ENCODE results near the gene BMP2K.

Gene BMP2K

GRCh38 chr4:78953769-78954666 is 177.9 kb downstream of the BMP2K start:
- peak; percentile 30 for DNase-seq (ENCODE audit: low read depth, low spot score)
- H3K4me3 ChIP-seq (ENCODE audit: low read length), result no peak overlapping the region

- no peak overlapping the region for H3K4me3 ChIP-seq (ENCODE audit: low read length)
- DNase-seq (ENCODE audit: low read depth, low spot score), result no peak
Measured at GRCh38 chr4:78956975-78957374, 180.8 kb downstream of the BMP2K start.

GRCh38 chr4:78960926-78961325 is 184.8 kb downstream of the BMP2K start:
- DNase-seq (ENCODE audit: low read depth, low spot score), result no peak
- no peak overlapping the region for H3K4me3 ChIP-seq (ENCODE audit: low read length)
